Suprapubic skin (tissue), 3 donors: Measurements from ENCODE around the gene ERGIC1.

Experiments
- EP300 ChIP-seq: sonication (generic); formaldehyde crosslinking; IDR thresholded peaks from one replicate; pipeline ENCODE4 v1.6.1; 2017; ENCODE audit warnings: antibody characterized with exemption
- POLR2A ChIP-seq, 2 donors: fragments of 450-650 bp; IDR thresholded peaks; one replicate each; pipeline ENCODE4 v1.6.1; 2017; ENCODE audit warnings: antibody characterized with exemption in 2 of 2, mild to moderate bottlenecking in 2 of 2, moderate library complexity in 2 of 2
- TF ChIP-seq, protein P1 (sequence below), 2 donors: fragments of 200-600 bp in 1 of 2; fragments of 450-650 bp in 1 of 2; sonication (generic) in 1 of 2; IDR thresholded peaks; one replicate each; pipeline ENCODE4 v1.5.1; 2016 to 2019; ENCODE audit warnings: antibody characterized with exemption in 2 of 2, mild to moderate bottlenecking in 1 of 2, moderate library complexity in 1 of 2

DNA sequence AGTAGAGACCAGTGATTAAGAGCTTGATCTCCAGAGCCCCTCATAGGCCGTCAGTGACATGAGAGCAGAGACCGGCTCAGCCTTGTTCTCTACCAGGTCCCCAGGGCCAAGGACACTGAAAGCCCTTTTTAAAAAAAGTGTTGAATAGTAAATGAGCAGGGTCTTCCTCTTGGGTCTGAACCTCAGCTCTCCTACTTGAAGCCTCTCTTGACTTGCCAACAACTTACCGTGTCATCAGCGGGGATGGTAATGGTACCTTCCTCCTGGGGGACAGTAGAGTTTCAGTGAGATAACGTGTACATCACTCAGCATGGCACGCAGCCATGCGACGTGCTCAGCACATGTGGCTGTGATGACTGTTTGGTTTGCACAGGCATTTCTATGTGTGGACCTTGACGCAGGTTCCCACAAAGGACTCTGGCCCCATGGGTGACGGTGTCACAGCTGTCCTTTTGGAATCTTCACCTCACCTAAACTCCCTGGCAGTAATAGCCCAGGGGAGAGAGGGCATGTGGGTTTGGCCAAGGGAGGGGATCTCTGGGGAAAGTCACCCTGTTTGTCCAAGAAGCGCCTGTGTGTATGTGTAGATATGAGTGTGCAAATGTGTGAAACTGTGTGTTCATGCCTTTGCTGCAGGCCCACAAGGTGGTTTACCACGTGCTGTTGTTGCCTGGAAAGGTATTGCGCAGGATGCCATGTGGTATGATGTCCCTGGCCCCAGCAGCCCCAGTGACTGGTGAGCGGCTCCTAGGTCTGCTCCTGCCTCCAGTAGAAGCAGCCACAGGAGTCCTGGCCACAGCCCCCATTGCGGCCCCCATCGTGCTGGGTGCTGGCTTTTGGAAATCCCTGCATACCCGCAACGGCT is 18.7 kb downstream of the ERGIC1 start:
- TF ChIP-seq, protein P1, sequence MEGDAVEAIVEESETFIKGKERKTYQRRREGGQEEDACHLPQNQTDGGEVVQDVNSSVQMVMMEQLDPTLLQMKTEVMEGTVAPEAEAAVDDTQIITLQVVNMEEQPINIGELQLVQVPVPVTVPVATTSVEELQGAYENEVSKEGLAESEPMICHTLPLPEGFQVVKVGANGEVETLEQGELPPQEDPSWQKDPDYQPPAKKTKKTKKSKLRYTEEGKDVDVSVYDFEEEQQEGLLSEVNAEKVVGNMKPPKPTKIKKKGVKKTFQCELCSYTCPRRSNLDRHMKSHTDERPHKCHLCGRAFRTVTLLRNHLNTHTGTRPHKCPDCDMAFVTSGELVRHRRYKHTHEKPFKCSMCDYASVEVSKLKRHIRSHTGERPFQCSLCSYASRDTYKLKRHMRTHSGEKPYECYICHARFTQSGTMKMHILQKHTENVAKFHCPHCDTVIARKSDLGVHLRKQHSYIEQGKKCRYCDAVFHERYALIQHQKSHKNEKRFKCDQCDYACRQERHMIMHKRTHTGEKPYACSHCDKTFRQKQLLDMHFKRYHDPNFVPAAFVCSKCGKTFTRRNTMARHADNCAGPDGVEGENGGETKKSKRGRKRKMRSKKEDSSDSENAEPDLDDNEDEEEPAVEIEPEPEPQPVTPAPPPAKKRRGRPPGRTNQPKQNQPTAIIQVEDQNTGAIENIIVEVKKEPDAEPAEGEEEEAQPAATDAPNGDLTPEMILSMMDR (IDR thresholded peaks at IDR 0.05) = no peak
- no peak for TF ChIP-seq POLR2A (IDR thresholded peaks at IDR 0.05)
- no peak for TF ChIP-seq EP300
